ENCODE results near the gene TMEM247.
"Not testable (repeated sequence)": the region's sequence is repeated elsewhere in the genome, so short reads cannot be mapped to it uniquely, and the experiment has no call there.

Gene TMEM247

GRCh38 chr2:46517485-46517884 is 38.1 kb downstream of the TMEM247 start:
- no peak for DNase-seq

DNA sequence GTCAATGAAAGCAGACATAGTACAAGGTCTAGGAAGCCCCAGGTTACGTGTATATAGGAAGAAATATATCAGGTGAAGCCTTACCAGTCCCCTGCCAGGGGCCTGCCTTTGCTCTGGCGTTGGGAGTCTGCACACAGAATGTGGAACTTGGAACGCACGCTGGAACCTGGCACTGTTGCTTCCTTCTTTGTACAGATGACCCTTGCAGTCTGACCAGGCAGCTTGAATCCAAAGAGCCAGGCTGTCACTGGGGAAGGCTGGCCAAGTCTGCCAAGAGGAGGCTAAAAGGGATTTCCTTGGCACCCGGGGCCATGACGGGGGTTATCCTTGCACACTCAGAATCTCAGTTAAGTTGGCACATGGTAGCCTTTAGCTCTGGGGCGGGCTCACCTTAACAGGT is 39.5 kb downstream of the TMEM247 start:
- no peak for DNase-seq

DNA sequence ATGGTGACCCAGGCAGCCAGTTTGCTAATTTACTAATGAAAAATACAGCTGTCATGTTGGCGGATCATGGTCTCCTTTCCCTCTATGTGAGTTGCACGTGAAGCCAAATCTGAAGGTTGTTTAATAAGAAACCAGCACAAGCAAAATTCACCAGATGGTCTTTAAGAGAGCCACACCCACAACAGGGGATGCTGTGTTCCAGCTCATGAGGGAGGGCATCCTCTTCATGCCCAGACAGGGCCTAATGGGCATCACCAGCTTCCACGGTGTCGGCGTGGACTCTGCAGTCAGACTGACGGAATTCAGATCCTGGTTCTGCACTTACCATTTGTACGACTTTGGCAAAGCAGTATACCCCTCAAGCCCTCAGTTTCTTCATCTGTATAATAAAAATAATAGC is 39.9 kb downstream of the TMEM247 start:
- no peak for DNase-seq

GRCh38 chr2:46520130-46520711 is 40.9 kb downstream of the TMEM247 start:
- no peak for DNase-seq

DNA sequence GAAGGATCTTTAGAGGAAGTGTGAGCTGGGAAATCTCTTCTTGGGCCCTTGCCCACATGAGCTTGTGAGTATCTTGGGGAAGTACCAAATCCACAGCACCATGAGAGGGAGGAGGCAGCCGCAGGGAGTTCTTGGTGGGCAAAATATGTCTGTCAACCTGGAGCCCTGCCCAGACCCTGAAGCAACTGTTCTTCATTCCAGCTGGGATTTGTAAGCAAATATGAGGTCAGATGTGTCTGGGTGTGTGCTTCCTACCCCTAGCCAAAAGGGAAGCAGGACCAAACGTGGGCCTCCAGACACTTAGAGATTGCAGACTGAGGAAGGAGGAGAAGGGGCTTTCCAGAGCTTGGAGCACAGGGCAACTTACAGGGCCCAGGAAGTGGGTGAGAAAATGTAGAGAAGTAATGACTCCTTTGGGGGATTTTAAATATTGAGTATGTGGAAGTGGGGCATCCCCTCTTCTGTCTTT is 41.9 kb downstream of the TMEM247 start:
- no peak for DNase-seq

DNA sequence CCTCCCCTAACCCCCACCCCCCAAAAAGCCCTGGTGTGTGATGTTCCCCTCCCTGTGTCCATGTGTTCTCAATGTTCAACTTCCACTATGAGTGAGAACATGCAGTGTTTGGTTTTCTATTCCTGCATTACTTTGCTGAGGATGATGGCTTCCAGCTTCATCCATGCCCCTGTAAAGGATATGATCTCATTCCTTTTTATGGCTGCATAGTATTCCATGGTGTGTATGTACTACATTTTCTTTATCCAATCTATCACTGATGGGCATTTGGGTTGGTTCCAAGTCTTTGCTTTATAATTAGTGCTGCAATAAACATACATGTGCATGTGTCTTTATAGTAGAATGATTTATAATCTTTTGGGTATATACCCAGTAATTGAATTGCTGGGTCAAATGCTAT is 43.0 kb downstream of the TMEM247 start:
- not testable (repeated sequence) for DNase-seq

GRCh38 chr2:46525522-46526155 is 46.3 kb downstream of the TMEM247 start:
- no peak for DNase-seq

GRCh38 chr2:46528880-46529279 is 49.5 kb downstream of the TMEM247 start:
- no peak for DNase-seq

DNA sequence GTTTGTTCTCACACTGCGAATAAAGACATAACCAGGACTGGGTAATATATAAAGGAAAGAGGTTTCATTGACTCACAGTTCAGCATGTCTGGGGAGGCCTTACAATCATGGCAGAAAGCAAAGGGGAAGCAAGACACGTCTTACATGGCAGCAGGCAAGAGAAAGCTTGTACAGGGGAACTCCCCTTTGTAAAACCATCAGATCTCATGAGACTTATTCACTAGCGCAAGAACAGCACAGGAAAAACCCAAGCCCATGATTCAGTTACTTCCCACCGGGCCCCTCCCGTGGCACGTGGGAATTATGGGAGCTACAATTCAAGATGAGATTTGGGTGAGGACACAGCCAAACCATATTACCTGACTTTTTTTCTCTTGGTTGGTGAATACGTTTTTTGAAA is 51.3 kb downstream of the TMEM247 start:
- no peak for DNase-seq

DNA sequence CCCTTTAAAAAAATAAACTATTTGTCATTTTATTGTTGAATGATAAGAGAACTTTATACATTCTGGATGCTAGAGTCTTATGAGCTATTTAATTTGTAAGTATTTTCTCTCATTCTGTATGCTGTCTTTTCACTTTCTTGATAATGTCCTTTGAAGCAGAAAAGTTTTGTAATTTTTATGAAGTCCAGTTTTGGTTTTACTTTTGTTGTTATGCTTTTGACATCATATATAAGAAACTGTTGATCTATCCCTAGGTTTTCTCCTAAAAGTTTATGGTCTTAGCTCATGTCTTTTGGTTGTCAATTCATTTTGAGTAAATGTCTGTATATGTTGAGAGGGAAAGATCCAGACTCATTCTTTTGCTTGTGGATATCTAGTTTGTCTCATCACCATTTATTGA is 52.5 kb downstream of the TMEM247 start:
- DNase-seq, result no peak

All from OCI-M1 (cell line).